HG03469 (cell line): Measurements from ENCODE around the gene GRK3.

Experiments
- ATAC-seq: cut with Tn5 transposase; IDR thresholded peaks from one replicate; pipeline ENCODE4 v1.9.1; 2021; ENCODE audit warnings: mild to moderate bottlenecking, moderate library complexity, moderate number of reproducible peaks; ENCODE audit not compliant: unreplicated experiment

Gene GRK3

DNA sequence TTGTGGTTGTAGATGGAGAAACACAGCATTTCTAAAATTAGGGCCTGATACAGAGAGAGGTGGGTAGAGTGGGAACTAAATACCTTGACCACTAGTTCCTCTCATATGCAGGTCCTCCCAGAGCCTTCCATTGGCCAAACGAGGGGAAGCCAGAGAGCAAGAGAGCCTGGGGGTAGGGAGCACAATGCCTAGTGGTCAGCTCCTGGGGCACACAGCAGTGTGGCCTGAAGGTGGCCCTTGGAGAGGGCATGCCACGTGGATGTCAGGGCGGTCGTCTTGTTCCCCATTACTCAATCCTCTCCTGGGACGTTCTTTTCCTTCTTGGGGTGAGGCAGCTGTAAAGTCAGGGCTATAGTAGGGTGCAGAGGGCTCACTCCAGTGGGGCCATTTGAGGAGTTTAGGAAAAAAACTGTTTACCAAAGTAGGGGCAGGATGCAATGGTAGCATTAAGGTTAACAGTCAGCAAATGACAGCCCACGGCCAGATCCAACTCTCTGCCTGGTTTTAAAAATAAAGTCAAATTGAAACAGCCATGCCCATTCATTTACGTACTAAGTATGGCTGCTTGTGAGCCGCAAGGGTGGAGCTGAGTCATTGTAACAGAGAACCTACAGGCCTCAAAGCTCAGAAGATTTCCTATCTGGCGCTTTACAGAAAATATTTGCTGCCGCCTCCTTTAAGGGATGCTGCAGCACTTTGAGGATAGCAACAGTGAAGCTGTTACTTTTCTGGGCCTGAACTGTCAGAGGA is 185.1 kb downstream of the GRK3 start:
- no peak for ATAC-seq

DNA sequence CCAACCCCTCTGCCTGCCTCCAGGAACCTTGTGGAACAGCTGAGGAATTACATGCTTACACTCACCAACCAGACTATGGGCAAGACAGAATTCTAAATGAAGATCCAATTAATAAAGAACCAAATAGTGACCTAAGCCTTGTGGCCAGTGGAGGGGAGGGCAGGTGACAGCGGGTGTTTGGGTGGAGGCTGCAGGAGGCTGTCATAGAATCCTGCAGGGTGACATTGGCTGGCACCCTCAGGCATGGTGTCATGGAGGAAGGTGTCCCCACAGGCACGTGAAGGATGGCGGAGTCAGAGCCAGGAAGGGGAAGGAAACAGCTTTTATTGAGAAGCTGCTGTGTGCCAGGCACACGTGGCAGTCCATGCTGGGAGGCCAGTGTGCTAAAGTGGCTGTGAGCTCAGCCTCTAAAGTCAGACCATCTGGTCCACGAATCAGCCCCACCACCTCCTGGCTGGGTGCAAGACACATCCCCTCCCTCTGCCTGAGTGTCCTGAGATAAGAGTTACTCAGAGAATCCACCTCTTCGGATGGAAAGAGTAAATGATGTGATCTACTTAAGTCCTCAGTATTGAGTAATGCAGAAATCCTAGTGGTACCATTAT is 186.2 kb downstream of the GRK3 start:
- ATAC-seq: no peak

- no peak for ATAC-seq
Observed at GRCh38 chr22:25751174-25751581, 186.7 kb downstream of the GRK3 start.

GRCh38 chr22:25752615-25753214 is 188.2 kb downstream of the GRK3 start:
- ATAC-seq: no peak

DNA sequence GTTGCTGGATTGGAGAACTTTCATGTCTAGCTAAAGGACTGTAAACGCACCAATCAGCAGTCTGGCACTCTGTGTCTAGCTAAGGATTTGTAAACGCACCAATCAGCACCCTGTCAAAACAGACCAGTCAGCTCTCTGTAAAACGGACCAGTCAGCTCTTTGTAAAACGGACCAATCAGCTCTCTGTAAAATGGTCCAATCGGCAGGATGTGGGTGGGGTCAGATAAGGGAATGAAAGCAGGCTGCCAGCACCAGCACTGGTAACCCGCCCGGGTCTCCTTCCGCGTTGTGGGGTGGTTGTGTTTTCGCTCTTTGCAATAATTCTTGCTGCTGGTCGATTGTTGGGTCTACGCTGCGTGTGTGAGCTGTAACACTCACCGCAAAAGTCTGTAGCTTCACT is 188.8 kb downstream of the GRK3 start:
- ATAC-seq: no peak

GRCh38 chr22:25754527-25755202 is 190.2 kb downstream of the GRK3 start:
- ATAC-seq: no peak

- no peak for ATAC-seq
Observed at GRCh38 chr22:25757686-25758085, 193.2 kb downstream of the GRK3 start.

DNA sequence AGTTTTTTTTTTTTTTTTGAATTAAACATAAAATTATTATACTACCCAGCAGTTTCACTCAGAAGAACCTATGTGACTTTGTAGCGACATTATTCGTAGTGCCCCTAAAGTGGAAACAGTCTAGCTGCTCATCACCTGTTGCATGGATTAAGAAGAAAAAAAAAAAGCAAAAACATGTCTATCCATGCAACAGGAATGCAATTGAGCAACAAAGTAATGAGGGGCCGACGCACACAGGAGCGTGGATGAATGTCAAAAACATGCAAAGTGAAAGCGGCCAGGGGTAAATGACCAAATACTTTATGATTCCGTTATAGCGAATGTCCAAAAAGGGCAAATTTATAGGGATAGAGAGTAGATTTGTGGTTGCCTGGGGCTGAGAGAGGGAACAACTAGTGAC is 193.8 kb downstream of the GRK3 start:
- no peak for ATAC-seq

GRCh38 chr22:25759825-25760231 is 195.4 kb downstream of the GRK3 start:
- no peak for ATAC-seq

DNA sequence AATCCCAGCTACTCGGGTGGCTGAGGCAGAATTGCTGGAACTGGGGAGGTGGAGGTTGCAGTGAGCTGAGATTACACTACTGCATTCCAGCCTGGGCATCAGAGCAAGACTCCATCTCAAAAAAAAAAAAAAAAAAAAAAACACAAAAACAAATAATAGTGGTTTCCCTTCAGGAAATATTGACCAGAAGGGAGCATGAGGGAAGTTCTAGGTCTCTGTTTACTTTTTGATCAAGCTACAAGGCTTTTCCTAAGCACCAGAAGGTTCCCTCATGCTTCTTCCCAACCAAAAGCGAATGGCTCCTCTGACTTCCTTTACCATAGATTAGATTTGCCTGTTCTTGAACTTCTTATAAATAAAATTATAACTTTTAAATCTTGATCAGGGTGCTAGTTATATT is 195.8 kb downstream of the GRK3 start:
- ATAC-seq: no peak

GRCh38 chr22:25760848-25761595 is 196.5 kb downstream of the GRK3 start:
- no peak for ATAC-seq

- ATAC-seq: no peak
Observed at GRCh38 chr22:25762147-25762546, 197.7 kb downstream of the GRK3 start.

DNA sequence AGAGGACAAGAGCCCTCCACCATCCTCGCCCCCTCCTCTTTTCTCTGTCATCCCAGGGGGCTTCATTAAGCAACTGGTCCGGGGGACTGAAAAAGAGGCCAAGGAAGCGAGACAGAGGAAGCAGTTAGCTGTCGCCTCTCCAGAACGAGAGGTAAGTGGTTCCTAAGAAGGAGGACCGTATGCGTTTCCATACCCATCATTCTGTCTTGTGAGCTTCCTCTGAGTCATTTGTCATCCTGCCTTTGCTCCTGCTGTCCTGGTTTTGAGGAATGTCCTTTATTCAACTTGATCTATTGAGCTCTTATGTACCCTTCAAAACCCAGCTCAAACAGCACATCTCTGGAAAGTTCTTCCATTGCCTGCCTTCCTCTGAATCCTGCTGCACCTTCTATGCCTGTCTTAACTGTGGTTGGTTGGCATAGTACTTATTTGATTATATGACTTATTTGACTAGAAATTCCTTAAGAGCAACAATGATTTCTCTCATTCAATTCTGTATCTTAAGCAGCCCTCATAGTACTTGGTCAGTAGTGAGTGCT is 198.8 kb downstream of the GRK3 start:
- no peak for ATAC-seq

DNA sequence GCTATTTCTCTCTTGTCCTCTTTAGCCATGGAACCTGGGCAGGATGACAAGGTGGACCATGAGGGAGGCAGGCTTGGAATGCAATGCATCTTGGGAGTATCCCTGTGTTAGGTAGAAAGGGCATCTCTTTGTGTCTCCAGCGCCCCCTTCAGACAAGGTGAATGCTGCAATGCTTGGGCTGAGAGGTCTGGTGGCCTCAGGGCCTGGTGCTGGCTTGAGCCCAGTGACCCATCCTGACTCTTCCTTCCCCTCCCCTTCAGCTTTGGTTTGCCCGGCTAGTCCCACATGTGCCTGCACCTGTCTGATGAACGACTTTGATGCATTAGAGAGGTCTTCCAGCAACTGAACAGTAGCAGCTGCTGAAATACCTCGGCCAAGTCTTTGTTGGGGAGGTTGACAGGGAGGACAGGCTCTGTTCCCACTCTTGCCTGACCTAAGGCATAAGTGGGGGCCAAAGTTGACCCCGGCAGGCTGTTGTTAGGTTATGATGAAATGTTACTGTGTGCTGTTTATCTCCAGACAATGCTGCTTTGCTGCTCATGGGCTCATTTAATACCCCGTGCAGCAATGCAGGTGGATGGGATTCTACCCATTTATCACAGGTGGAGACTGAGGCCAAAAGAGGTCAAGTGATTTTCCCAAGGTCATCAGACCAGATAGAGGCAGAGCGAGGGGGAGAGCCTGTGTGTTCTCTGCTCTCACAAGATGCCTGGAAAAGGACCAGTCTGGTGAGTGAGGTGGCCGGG is 200.0 kb downstream of the GRK3 start:
- no peak for ATAC-seq

GRCh38 chr22:25765016-25765367 is 200.5 kb downstream of the GRK3 start:
- no peak for ATAC-seq

DNA sequence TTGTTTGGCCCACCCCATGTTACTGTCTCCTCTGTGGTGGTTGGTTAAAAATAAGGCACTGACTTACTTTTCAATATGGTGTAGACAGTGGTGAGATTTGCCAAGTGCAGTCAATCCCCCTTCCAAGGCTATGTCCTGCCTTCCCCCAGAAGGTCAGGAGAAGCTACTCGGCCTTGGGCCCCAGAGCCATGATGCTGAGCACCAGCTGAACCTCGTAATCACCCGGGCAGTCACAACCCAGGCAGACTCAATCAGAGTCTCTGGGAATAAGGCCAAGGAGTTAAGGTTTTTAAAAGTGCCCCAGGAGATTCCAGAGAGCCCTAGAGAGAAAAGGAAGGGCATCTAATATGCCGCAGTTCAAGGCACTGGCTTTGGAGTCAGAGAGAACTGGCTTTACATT is 201.3 kb downstream of the GRK3 start:
- no peak for ATAC-seq

DNA sequence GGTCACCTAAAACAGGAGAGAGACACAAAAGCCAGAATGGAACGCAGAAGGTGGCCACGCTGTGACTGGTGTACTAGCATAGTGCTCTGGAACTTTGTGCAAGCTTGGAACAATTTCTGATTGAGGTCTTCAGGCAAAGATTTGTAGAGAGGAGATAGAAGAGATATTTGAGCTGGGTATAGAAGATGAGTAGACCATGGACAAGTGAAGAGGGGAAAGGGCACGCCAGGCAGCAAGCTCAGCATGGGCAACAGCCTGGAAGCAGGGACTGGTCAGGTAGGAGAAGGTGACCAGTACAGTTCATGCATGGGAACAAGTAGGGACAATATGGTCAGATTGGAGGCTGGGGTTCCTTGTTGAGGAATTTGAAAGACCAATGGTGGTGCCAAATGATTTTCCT is 201.9 kb downstream of the GRK3 start:
- no peak for ATAC-seq

DNA sequence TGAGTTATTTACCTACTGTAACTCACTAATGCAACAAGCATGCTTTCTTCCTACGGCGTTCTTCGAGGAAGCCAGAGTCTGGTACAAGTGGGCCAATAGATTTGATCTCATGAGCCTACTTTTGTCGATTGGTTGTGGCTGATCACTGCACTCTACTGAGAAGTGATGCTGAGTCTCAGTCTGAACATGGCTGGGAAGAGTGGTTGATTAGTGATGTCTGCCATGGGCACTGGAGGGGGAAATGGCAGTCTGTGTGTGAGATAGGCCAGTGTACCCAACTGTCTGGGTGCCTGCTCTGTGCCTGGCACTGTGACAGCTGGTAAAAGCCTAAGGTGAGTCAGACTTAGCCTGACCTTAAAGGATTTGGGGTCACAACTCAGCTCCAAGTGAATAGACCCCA is 205.9 kb downstream of the GRK3 start:
- no peak for ATAC-seq

DNA sequence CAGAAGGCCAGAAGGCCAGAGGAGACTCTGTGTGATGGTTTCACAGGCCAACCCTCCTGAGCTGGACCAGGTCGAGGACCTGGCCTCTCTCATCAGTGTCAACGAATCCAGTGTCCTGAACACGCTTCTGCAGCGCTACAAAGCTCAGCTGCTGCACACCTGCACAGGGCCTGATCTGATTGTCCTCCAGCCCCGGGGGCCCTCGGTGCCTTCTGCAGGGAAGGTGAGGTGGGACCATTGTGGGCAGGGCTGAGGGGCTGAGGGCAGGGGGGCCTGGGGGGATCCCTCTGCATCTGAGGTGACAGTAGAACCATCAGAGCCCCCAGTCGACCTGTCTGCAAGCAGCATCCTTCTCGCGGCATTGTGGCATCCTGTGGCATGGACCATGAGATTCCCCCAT is 207.8 kb downstream of the GRK3 start:
- no peak for ATAC-seq

GRCh38 chr22:25774575-25775026 is 210.1 kb downstream of the GRK3 start:
- ATAC-seq: no peak
